KOPT-K1 (cell line): ENCODE data around the gene SMARCD1.

Experiments used
- H3K27ac ChIP-seq: fragments of 200-600 bp; sonication (generic); 2 replicates; pipeline ENCODE4 v1.5.1; 2016; ENCODE audit warnings: antibody characterized with exemption, mild to moderate bottlenecking, low read depth, low read length; ENCODE audit not compliant: poor library complexity, severe bottlenecking
- H3K36me3 ChIP-seq: fragments of 200-600 bp; sonication (generic); 2 replicates; pipeline ENCODE4 v1.5.1; 2017; ENCODE audit warnings: antibody characterized with exemption, mild to moderate bottlenecking, low read length, moderate library complexity; ENCODE audit not compliant: insufficient read depth
- H3K9me3 ChIP-seq: fragments of 200-600 bp; sonication (generic); 2 replicates; pipeline ENCODE4 v1.5.1; 2017; ENCODE audit warnings: antibody characterized with exemption, low read length, mild to moderate bottlenecking; ENCODE audit not compliant: insufficient read depth, poor library complexity, severe bottlenecking

The SMARCD1 gene

DNA sequence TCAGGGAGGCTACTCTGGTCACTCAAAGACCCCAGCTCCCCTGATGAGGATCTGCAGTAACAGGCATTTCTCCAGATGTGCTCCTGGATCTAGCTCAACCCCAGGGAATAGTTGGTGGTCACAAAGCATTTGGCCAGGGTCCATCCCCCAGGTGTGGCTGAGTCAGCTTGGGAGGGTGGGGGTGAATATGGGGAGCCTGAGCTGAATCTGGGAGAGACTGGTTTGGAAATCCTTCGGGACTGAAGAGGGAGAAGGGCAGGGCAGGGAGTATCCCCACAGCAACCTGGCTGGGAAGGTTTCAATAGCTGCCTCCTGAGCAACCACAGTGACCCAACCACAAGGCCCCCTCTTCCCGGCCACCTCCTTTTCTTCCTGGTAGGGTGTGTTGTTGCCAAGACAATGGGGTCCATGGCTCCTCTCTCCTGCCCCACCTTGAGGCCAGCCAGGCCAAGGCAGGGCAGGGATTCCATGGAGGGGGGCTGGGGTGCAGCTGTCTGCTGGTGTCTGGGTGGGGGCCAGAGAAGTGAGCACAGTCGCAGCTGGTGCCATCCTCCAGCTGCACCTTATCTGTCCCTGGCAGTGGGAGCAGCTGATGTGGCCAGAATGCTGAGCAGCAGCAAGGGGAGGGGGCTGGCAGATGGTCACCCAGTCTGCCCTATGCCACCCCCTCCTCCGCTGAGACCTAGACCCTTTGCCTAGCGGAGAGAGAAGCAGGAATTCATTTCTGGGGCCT is 22.2 kb upstream of the SMARCD1 start:
- Histone ChIP-seq H3K36me3 (peaks cover 26% of the 10 kb centered on the region; the same call in 1 of the 2 replicates), H3K9me3 (no peaks in the 10 kb centered on the region), H3K27ac (peak overlapping the region; percentile 45)

- Histone ChIP-seq H3K27ac (no peak overlapping the region), H3K36me3 (peaks cover 32% of the 10 kb centered on the region; the same call in 1 of the 2 replicates), H3K9me3 (no peaks in the 10 kb centered on the region)
Observed at GRCh38 chr12:50065726-50066310, 19.3 kb upstream of the SMARCD1 start.

DNA sequence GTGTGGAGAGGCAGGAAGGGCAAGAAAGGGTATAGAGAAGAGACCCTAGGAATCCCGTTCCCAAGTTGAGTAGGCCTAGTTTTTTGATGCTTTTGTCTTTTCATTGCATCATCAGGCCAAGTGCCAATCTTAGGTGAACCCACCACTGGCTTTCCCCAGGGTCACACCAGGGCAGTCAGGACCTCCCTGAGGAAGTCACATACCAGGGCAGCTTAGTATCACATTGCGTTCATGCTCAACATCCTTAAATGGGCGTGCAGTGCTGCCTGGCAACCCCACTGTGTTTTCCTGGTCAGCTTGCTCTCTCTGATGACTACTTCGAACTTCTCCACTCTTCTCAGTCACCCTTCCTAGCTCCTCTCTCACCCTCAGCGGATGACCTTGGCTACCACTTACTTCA is 18.7 kb upstream of the SMARCD1 start:
- Histone ChIP-seq H3K27ac (no peak overlapping the region), H3K36me3 (peaks cover 32% of the 10 kb centered on the region; the same call in 1 of the 2 replicates), H3K9me3 (no peaks in the 10 kb centered on the region)

DNA sequence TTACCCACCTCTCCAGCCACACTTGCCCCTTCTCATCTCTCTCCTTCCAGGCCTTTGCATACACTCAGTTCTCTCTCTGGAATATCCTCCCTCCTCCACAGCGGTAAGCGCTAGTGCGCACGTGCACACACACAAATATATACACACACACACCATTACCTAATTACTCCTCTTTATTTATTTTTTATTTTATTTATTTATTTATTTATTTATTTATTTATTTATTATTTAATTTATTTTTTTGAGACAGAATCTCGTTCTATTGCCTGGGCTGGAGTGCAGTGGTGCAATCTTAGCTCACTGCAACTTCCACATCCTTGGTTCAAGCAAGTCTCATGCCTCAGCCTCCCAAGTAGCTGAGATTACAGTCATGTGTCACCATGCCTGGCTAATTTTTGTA is 16.1 kb upstream of the SMARCD1 start:
- H3K36me3 ChIP-seq: peaks cover 25% of the 10 kb centered on the region; the same call in 1 of the 2 replicates
- no peak overlapping the region for H3K27ac ChIP-seq
- H3K9me3 ChIP-seq: no peaks in the 10 kb centered on the region

DNA sequence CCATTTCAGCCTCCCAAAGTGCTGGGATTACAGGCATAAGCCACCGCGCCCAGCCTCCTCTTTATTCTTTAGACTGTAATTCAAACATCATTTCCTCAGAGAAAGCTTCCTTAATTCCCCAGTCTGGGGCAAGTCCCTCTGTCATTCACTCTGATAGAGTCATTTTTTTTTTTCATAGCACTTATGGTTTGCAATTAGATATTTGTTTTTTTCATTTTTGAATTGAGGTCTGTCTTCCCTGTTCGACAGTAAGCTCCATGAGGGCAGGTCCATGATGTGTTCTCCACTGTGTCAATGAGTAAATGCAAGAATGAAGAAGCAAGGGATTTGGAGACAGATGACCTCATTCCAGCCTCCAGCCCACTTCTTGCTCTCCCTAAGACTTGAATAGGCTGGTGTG is 15.6 kb upstream of the SMARCD1 start:
- peaks cover 20% of the 10 kb centered on the region; the same call in 1 of the 2 replicates for H3K36me3 ChIP-seq
- H3K9me3 ChIP-seq: no peaks in the 10 kb centered on the region
- H3K27ac ChIP-seq: no peak overlapping the region

DNA sequence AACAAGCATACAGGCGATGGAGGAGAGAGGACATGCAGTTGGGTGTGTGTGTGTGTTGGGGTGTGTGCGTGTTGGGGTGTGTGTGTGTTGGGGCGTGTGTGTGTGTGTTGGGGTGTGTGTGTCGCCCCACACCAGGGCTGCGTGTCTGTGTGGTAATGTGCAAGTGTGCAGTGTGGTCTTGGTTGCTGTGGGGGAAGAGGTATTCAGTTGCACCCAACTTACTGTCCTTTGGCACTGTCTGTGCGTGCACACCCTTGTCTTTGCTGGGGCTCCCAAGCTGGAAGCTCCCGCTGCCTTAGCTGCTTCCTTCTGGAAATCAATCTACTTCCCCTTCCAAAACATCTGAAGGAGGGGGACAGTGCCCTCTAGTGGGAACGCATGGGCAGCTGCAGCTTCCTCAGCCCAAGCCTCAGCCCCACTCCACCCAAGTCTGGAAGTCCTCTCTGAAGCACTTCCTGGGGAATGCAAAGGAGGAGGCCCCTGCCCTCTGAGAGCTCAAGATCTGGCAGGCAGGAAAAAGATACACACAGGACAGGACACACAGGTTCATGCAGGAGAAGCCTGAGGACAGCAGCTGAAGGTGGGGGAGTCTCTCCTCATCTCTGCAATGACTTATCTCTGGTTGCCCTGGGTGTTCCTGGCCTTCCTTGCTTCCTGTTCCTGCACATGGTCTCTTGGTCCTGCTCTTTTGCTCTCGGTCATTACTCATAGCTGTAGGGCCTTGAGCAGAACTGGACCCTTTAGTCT is 14.7 kb upstream of the SMARCD1 start:
- Histone ChIP-seq H3K9me3 (no peaks in the 10 kb centered on the region), H3K27ac (no peak overlapping the region), H3K36me3 (peaks cover 11% of the 10 kb centered on the region; the same call in 1 of the 2 replicates)

GRCh38 chr12:50072198-50072907 is 12.8 kb upstream of the SMARCD1 start:
- Histone ChIP-seq H3K27ac (no peak overlapping the region), H3K36me3 (peaks cover 6% of the 10 kb centered on the region; the same call in 1 of the 2 replicates), H3K9me3 (no peaks in the 10 kb centered on the region)

GRCh38 chr12:50073206-50073605 is 11.9 kb upstream of the SMARCD1 start:
- no peaks in the 10 kb centered on the region for H3K9me3 ChIP-seq
- H3K36me3 ChIP-seq: peaks cover 6% of the 10 kb centered on the region; the same call in 1 of the 2 replicates

DNA sequence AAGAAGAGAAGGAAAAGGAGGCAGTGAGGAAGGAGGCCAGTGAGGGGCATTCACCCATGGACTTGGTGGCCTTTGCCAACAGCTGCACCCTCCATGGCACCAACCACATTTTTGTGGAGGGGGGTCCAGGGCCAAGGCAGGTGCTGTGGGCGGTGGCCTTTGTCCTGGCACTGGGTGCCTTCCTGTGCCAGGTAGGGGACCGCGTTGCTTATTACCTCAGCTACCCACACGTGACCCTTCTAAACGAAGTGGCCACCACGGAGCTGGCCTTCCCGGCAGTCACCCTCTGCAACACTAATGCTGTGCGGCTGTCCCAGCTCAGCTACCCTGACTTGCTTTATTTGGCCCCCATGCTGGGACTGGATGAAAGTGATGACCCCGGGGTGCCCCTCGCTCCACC is 11.4 kb upstream of the SMARCD1 start:
- H3K36me3 ChIP-seq: peaks cover 3% of the 10 kb centered on the region; the same call in 1 of the 2 replicates
- no peaks in the 10 kb centered on the region for H3K9me3 ChIP-seq
- H3K27ac ChIP-seq: no peak overlapping the region

More at GRCh38 chr12:50073206-50073605, 11.9 kb upstream of the SMARCD1 start:
- no peak overlapping the region for H3K27ac ChIP-seq

GRCh38 chr12:50074936-50075807 is 10.0 kb upstream of the SMARCD1 start:
- H3K27ac ChIP-seq: no peak overlapping the region
- no peaks in the 10 kb centered on the region for H3K9me3 ChIP-seq
- no peaks in the 10 kb centered on the region; the same call in 1 of the 2 replicates for H3K36me3 ChIP-seq

DNA sequence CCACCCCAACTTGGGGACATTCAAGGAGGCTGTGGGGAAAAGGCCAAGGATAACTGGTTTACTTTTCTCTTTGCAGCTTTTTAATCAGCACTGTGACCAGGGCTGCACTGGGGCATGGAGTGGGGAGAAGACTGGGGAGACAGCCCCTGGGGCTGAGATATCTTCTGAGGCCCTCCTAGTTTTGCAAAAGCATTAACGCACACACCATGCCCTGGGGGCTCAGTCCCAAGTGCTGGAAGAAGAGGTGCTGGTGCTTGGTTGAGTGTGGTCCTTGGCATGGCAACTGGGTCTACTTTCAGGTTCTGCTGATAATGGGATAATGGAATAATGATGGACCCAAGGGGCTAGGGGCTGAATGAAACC is 9.4 kb upstream of the SMARCD1 start:
- no peak overlapping the region for H3K27ac ChIP-seq
- H3K36me3 ChIP-seq: no peaks in the 10 kb centered on the region; the same call in 1 of the 2 replicates
- H3K9me3 ChIP-seq: no peaks in the 10 kb centered on the region

DNA sequence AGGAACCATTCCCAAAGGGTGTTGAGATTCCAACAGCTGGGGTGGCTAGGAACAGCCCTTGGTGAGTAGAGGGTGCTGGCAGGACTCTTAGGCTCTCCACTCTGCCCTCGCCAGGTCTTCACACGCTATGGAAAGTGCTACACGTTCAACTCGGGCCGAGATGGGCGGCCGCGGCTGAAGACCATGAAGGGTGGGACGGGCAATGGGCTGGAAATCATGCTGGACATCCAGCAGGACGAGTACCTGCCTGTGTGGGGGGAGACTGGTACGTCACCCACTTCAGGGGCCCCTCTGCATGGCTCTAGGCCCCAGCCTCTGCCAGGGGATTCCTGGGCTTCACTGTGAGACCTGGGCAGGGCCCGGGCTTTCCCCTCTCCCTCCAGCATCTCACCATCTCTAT is 8.0 kb upstream of the SMARCD1 start:
- Histone ChIP-seq H3K36me3 (no peaks in the 10 kb centered on the region; the same call in 1 of the 2 replicates), H3K9me3 (no peaks in the 10 kb centered on the region), H3K27ac (no peak overlapping the region)

DNA sequence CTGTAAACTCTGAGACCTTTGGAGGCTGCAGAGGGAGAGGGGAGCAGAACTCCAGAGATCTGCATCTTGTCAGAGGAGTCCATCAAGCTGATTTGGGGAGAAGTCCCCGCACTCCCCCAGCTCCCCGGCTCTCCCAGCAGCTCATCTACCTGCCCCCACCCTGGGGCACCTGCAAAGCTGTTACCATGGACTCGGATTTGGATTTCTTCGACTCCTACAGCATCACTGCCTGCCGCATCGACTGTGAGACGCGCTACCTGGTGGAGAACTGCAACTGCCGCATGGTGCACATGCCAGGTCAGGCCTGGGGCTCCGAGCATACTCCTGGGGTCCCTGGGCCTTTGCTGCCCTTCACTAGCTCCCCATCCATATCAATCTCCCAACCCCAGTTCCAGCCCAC is 6.9 kb upstream of the SMARCD1 start:
- no peaks in the 10 kb centered on the region; the same call in 1 of the 2 replicates for H3K36me3 ChIP-seq
- no peak overlapping the region for H3K27ac ChIP-seq
- no peaks in the 10 kb centered on the region for H3K9me3 ChIP-seq

DNA sequence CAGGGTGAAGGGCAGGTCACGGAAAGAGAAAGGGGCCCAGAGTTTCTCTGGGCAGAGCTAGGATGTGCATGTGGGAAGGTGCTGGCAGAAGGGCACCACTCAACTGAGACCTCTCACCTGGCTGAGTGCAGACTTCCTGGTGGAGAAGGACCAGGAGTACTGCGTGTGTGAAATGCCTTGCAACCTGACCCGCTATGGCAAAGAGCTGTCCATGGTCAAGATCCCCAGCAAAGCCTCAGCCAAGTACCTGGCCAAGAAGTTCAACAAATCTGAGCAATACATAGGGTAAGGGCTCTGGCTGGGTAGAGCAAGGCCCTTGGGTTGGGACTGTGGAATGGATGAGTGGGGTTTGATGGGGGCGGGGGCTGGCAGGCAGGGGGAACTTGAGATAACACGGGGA is 5.4 kb upstream of the SMARCD1 start:
- no peaks in the 10 kb centered on the region; the same call in 1 of the 2 replicates for H3K36me3 ChIP-seq
- no peaks in the 10 kb centered on the region for H3K9me3 ChIP-seq
- no peak overlapping the region for H3K27ac ChIP-seq
